ENCODE data around the gene DPCD. TPM values are rescaled to one million over a fixed set of nuclear protein-coding genes. Genes with fewer than 3 reads are reported as not detected.
A peak's percentile ranks its signal among the peaks of the same experiment; 100 is the strongest.

DPCD gene
- total RNA-seq, 1 donor from 2014 or later: 18.3 TPM

DNA sequence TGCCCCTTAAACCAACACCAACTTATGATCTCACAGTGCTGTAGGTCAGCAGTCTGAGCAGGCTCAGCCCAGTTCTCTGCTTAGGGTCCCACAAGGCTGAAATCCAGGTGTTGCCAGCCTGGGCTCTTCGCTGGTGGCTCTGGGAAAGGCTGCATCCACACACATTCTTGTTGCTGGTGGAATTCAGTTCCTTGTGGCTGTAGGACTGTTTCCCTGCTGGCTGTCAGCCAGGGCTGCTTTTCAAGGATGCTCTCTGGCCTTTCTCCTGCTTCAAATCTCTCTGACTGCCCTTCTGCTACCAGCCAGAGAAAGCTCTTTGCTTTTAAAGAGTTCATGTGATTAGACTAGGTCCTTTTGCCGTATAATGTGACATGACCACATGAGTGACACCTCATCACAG is 15.3 kb upstream of the DPCD start:
- DNase-seq (ENCODE audit: low spot score): no peak
- peaks cover 3% of the 10 kb centered on the region for H3K9me3 Mint-ChIP-seq (ENCODE audit: low read depth)
- H3K4me3 Mint-ChIP-seq (ENCODE audit: unreplicated experiment): no peak overlapping the region
- no peak overlapping the region for H3K27ac Mint-ChIP-seq (ENCODE audit: unreplicated experiment)
- H3K36me3 Mint-ChIP-seq (ENCODE audit: low read depth): no peaks in the 10 kb centered on the region
- TF ChIP-seq, protein P1, sequence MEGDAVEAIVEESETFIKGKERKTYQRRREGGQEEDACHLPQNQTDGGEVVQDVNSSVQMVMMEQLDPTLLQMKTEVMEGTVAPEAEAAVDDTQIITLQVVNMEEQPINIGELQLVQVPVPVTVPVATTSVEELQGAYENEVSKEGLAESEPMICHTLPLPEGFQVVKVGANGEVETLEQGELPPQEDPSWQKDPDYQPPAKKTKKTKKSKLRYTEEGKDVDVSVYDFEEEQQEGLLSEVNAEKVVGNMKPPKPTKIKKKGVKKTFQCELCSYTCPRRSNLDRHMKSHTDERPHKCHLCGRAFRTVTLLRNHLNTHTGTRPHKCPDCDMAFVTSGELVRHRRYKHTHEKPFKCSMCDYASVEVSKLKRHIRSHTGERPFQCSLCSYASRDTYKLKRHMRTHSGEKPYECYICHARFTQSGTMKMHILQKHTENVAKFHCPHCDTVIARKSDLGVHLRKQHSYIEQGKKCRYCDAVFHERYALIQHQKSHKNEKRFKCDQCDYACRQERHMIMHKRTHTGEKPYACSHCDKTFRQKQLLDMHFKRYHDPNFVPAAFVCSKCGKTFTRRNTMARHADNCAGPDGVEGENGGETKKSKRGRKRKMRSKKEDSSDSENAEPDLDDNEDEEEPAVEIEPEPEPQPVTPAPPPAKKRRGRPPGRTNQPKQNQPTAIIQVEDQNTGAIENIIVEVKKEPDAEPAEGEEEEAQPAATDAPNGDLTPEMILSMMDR (IDR thresholded peaks at IDR 0.05): no peak
- peaks cover 13% of the 10 kb centered on the region for H3K4me1 Mint-ChIP-seq (ENCODE audit: low read depth)
- H3K27me3 Mint-ChIP-seq (ENCODE audit: low read depth): peaks cover 2% of the 10 kb centered on the region

- no peak overlapping the region for H3K4me3 Mint-ChIP-seq (ENCODE audit: unreplicated experiment)
- H3K36me3 Mint-ChIP-seq (ENCODE audit: low read depth): peaks cover 2% of the 10 kb centered on the region
- peaks cover 13% of the 10 kb centered on the region for H3K4me1 Mint-ChIP-seq (ENCODE audit: low read depth)
- H3K9me3 Mint-ChIP-seq (ENCODE audit: low read depth): peaks cover 3% of the 10 kb centered on the region
- TF ChIP-seq, protein P1 (IDR thresholded peaks at IDR 0.05): no peak
- no peak for DNase-seq (ENCODE audit: low spot score)
- no peak overlapping the region for H3K27ac Mint-ChIP-seq (ENCODE audit: unreplicated experiment)
- peaks cover 2% of the 10 kb centered on the region for H3K27me3 Mint-ChIP-seq (ENCODE audit: low read depth)
Measured at GRCh38 chr10:101573885-101574753, 14.0 kb upstream of the DPCD start.

- H3K9me3 Mint-ChIP-seq (ENCODE audit: low read depth): peaks cover 3% of the 10 kb centered on the region
- TF ChIP-seq, protein P1 (IDR thresholded peaks at IDR 0.05): no peak
- DNase-seq (ENCODE audit: low spot score): no peak
- no peak overlapping the region for H3K4me3 Mint-ChIP-seq (ENCODE audit: unreplicated experiment)
- H3K36me3 Mint-ChIP-seq (ENCODE audit: low read depth): peaks cover 2% of the 10 kb centered on the region
- H3K27me3 Mint-ChIP-seq (ENCODE audit: low read depth): no peaks in the 10 kb centered on the region
- no peak overlapping the region for H3K27ac Mint-ChIP-seq (ENCODE audit: unreplicated experiment)
- peaks cover 9% of the 10 kb centered on the region for H3K4me1 Mint-ChIP-seq (ENCODE audit: low read depth)
Measured at GRCh38 chr10:101575091-101575490, 13.0 kb upstream of the DPCD start.

- peaks cover 2% of the 10 kb centered on the region for H3K36me3 Mint-ChIP-seq (ENCODE audit: low read depth)
- TF ChIP-seq, protein P1 (IDR thresholded peaks at IDR 0.05): no peak
- peak; percentile 83 for DNase-seq (ENCODE audit: low spot score)
- no peak overlapping the region for H3K4me3 Mint-ChIP-seq (ENCODE audit: unreplicated experiment)
- H3K4me1 Mint-ChIP-seq (ENCODE audit: low read depth): peaks cover 5% of the 10 kb centered on the region
- no peak overlapping the region for H3K27ac Mint-ChIP-seq (ENCODE audit: unreplicated experiment)
- peaks cover 3% of the 10 kb centered on the region for H3K9me3 Mint-ChIP-seq (ENCODE audit: low read depth)
- no peaks in the 10 kb centered on the region for H3K27me3 Mint-ChIP-seq (ENCODE audit: low read depth)
Measured at GRCh38 chr10:101575580-101576210, 12.4 kb upstream of the DPCD start.

GRCh38 chr10:101576211-101576863 is 11.8 kb upstream of the DPCD start:
- TF ChIP-seq, protein P1 (IDR thresholded peaks at IDR 0.05): no peak
- Mint-ChIP-seq H3K9me3 (ENCODE audit: low read depth) (peaks cover 3% of the 10 kb centered on the region), H3K4me1 (ENCODE audit: low read depth) (no peaks in the 10 kb centered on the region), H3K27ac (ENCODE audit: unreplicated experiment) (no peak overlapping the region), H3K4me3 (ENCODE audit: unreplicated experiment) (no peak overlapping the region), H3K27me3 (ENCODE audit: low read depth) (no peaks in the 10 kb centered on the region), H3K36me3 (ENCODE audit: low read depth) (peaks cover 2% of the 10 kb centered on the region)
- DNase-seq (ENCODE audit: low spot score): no peak

All from chondrocyte (in vitro differentiated cells).